Spleen (tissue), 7 donors: ENCODE measurements around the gene FNBP1.

ENCODE experiments used
- CTCF ChIP-seq, 11 experiments: fragments of 200-600 bp in 7 of 11; fragments of 450-650 bp in 4 of 11; sonication (generic) in 4 of 11; IDR thresholded peaks in 8 of 11; conservative IDR thresholded peaks in 3 of 11; 1 replicate in 7 of 11; 2 replicates in 4 of 11; pipeline versions ENCODE4 v1.4.0 to v1.8.0; 2016 to 2021; ENCODE audit warnings: antibody characterized with exemption in 11 of 11, inconsistent platforms in 4 of 11, mild to moderate bottlenecking in 1 of 11
- POLR2A ChIP-seq, 3 donors: fragments of 450-650 bp; IDR thresholded peaks; one replicate each; pipeline ENCODE4 v1.5.1; 2017; ENCODE audit warnings: antibody characterized with exemption in 3 of 3, mild to moderate bottlenecking in 1 of 3
- POLR2AphosphoS5 ChIP-seq, 3 donors: sonication (generic); formaldehyde crosslinking; IDR thresholded peaks; one replicate each; pipeline ENCODE4 v1.5.1; 2017; ENCODE audit warnings: antibody characterized with exemption in 3 of 3
- donor health status: DM: no; HTN: no; CAD: no; lungs with moderate emphysema.
- donor health status: DM: no; HTN: no; CAD: no.
- donor health status: DM: no; HTN: no; CAD: no.

GRCh38 chr9:129996161-129996830, 46.7 kb downstream of the FNBP1 start:
- TF ChIP-seq CTCF (IDR thresholded peaks at IDR 0.05 in 8 of 11, conservative IDR thresholded peaks at IDR 0.05 in 3 of 11) (no peak), POLR2AphosphoS5 (IDR thresholded peaks at IDR 0.05) (peak in 1 of 3 donors; percentile 22), POLR2A (IDR thresholded peaks at IDR 0.05) (no peak)
